Mucosa of descending colon (tissue), 3 donors: Measurements from ENCODE around the gene ZDHHC11B. TPM values are rescaled to one million over a fixed set of nuclear protein-coding genes. Genes with fewer than 3 reads are reported as not detected.

Experiments used
- ATAC-seq: fragments of 200-7000 bp; cut with Tn5 transposase; one replicate; pipeline ENCODE4 v1.9.1; 2020; ENCODE audit warnings: mild to moderate bottlenecking, moderate library complexity
- DNase-seq, 3 donors: peaks; one replicate each; pipeline ENCODE4 v3.0.0-alpha.2; 2020
- H3K36me3 ChIP-seq: fragments of 200-600 bp; one replicate; pipeline ENCODE4 v1.8.0; 2021; ENCODE audit warnings: low read depth, mild to moderate bottlenecking
- H3K4me1 ChIP-seq: fragments of 200-600 bp; one replicate; pipeline ENCODE4 v1.8.0; 2021; ENCODE audit warnings: low read depth, mild to moderate bottlenecking
- H3K4me3 ChIP-seq: fragments of 200-600 bp; one replicate; pipeline ENCODE4 v1.8.0; 2021; ENCODE audit warnings: mild to moderate bottlenecking
- H3K9me3 ChIP-seq: fragments of 200-600 bp; one replicate; pipeline ENCODE4 v1.8.0; 2021; ENCODE audit warnings: mild to moderate bottlenecking
- intact Hi-C, 2 donors: fragments of 100-400 bp; cut with DNase I in 1 of 2; cut with micrococcal nuclease in 1 of 2; formaldehyde crosslinking; loops; one replicate each; pipeline versions ENCODE4 v1.11.0 to v1.11.1; 2022; cut with DNase I, micrococcal nuclease
- total RNA-seq, 3 donors: library from RNA; stranded (reverse); fragmentation: NEBNext Ultra II Directional in 2 of 3; extraction: Animal tissue kit (Norgen Biotek cat#: 25700) in 2 of 3; gene quantifications; one replicate each; pipeline versions ENCODE4 v1.2.1 to v1.2.4, GENCODE V29; 2021 to 2023
- TF ChIP-seq, protein P1 (sequence below): fragments of 200-600 bp; IDR thresholded peaks from one replicate; pipeline ENCODE4 v1.8.0; 2022; ENCODE audit warnings: antibody characterized with exemption, mild to moderate bottlenecking
- donor health status: DM: no; HTN: no; CAD: no; lungs with moderate emphysema.
- donor health status: DM: no; HTN: no; CAD: no.
- donor health status: DM: no; HTN: yes; CAD: no.

Gene ZDHHC11B
- total RNA-seq, 3 donors from 2014 or later: 0.41 to 6.4 (median 4.6) TPM

DNA sequence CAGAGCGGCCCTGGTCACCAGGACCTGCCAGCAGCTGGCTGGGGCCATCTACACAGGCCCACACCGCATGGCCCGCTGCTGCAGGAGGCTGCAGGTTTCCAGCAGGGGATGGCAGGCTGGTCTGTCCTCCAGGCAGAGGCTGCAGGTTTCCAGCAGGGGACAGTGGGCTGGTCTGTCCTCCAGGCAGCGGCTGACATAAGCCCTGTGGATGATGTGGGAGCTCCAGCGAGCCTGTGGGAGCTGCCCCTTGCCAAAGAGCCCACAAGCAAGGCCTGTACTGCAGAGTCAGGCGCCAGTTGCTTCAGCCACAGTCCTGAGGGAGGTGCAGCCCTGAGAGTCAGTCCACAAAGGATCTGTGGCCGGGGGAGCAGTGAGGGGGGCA lies 109.9 kb downstream of the ZDHHC11B start:
- no peaks in the 10 kb centered on the region for H3K9me3 ChIP-seq

DNA sequence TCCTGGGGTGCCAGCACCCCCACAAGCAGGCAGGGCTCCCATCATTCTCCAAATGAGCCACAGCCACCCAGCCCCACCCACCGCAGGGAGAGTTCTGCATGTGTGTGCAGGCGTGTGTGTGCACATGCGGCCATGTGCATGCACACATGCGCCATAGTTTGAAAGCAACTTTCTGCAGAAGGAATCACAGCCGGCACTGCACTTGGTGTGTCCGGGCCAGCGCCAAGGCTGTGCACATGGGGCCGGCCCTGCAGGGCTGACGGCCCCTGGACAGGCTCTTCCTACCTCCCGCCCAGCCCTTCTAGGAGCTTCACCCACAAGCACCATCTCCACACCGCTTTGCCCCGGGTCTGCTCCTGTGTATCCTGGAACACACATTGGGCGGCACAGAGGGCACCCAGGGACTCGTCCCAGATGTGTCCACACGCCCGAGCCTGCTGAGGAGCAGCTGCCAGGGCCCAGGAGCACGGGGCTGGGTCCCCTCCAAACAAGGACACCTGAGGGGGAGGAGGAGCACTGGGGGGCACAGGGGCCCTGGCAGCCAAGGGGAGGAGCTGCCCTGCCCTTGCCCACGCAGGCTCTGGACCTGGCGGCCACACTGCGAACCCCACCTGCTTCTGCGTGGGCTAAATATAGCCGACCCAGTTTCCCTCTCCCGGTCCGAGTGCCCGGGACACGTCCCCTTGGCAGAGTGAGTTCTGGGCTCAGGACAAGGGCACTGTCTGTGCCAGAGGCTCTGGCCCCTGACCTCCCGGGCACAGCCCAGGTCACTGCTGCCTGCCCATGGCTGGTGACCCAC lies 110.5 kb downstream of the ZDHHC11B start:
- ATAC-seq (no peak), DNase-seq (no peak)
- TF ChIP-seq, protein P1, sequence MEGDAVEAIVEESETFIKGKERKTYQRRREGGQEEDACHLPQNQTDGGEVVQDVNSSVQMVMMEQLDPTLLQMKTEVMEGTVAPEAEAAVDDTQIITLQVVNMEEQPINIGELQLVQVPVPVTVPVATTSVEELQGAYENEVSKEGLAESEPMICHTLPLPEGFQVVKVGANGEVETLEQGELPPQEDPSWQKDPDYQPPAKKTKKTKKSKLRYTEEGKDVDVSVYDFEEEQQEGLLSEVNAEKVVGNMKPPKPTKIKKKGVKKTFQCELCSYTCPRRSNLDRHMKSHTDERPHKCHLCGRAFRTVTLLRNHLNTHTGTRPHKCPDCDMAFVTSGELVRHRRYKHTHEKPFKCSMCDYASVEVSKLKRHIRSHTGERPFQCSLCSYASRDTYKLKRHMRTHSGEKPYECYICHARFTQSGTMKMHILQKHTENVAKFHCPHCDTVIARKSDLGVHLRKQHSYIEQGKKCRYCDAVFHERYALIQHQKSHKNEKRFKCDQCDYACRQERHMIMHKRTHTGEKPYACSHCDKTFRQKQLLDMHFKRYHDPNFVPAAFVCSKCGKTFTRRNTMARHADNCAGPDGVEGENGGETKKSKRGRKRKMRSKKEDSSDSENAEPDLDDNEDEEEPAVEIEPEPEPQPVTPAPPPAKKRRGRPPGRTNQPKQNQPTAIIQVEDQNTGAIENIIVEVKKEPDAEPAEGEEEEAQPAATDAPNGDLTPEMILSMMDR: no peak
- H3K9me3 ChIP-seq: no peaks in the 10 kb centered on the region
- H3K36me3 ChIP-seq: no peaks in the 10 kb centered on the region
- peaks cover 33% of the 10 kb centered on the region for H3K4me1 ChIP-seq
- no peak overlapping the region for H3K4me3 ChIP-seq
- intact Hi-C loops: loop anchor here in 1 of 2 donors (5.0 kb wide), 1 partner anchor 228 kb away; no protein-coding TSS in a partner anchor

More for the DNA sequence above, 109.9 kb downstream of the ZDHHC11B start:
- ATAC-seq (no peak), DNase-seq (no peak)
- intact Hi-C loops: loop anchor here in 1 of 2 donors (5.0 kb wide), 1 partner anchor 228 kb away; no protein-coding TSS in a partner anchor
- Histone ChIP-seq H3K4me3 (no peak overlapping the region), H3K36me3 (no peaks in the 10 kb centered on the region), H3K4me1 (peaks cover 33% of the 10 kb centered on the region)
- TF ChIP-seq, protein P1: no peak

DNA sequence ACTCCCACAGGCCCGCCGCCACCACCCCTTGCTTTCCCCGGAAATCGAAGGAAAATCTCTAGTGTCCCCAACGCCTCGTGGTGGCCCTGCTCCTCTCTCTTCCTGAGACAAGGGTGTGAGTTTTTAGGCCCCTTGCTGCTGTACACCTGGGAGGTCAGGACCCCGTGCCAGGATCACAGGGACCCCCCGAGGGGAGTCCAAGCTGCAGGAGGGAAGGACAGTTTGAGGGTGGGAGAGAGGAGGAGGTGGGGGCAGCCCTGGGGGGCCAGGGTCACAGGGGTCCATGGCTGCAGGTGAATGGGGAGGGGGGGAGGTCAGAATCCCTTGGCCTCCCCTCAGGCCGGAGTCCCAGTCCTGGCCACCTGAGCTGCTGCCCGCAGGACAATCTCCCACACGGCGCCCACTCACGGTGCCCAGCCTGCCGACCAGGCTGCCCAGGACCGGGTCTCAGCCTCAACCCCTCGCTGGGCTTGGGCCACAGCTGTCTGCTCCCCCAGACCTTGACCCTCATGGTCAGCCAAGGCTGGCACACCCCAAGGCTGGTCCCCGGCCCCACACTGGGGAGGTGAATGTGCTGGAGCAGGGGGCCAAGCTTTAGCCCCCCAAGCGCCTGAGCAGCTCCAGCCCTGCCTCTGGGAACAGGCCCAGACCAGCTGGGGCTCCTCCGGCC lies 111.2 kb downstream of the ZDHHC11B start:
- H3K36me3 ChIP-seq: no peaks in the 10 kb centered on the region
- H3K4me3 ChIP-seq: no peak overlapping the region
- no peaks in the 10 kb centered on the region for H3K9me3 ChIP-seq
- DNase-seq (no peak), ATAC-seq (no peak)
- H3K4me1 ChIP-seq: peaks cover 33% of the 10 kb centered on the region
- intact Hi-C loops: loop anchor here in 1 of 2 donors (5.0 kb wide), 1 partner anchor 229 kb away; no protein-coding TSS in a partner anchor
- TF ChIP-seq, protein P1: no peak

DNA sequence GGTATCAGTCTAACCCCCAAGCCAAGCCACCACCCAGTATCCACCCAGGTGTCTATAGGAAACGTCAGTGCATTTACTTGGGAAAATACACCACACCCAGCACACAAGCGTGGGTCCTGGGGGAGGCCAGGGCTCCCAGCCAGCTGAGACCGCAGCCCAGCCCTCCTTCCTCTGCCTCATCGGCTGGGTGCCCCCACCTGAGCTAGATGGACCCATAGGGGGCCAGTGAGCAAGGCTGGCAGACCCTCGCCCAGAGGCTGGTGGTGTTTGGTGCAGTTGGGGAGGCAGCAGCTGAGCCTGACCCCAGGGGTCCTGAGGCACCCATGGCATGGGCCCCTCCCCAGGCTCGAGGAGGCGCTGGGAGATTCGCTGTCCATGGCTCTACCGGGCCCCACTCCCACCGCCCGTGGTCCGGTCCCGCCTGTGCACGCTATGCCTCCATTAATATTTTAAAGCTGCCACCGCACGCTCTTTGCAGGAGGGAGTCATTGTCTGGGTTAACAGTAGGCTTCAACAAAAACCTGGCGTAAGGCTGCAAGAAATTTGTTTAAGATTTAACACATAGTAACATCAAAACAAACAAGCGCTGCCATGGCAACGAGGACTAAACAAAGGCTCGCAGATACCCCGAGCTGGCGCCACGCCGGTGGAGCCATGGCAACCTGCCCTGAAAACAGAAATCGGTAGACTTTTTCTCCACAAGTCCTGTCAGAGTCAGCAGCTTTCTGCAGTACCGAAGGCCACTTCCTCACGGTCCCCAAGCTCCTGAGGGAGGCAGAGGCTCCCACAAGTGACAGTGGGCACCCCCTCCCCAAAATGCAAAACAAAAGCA lies 112.0 kb downstream of the ZDHHC11B start:
- ATAC-seq (peak; percentile 68), DNase-seq (peak; percentile 77 to 79 (median 78))
- H3K9me3 ChIP-seq: no peaks in the 10 kb centered on the region
- TF ChIP-seq, protein P1: no peak
- H3K4me3 ChIP-seq: no peak overlapping the region
- H3K4me1 ChIP-seq: peaks cover 33% of the 10 kb centered on the region
- no peaks in the 10 kb centered on the region for H3K36me3 ChIP-seq
- intact Hi-C loops: loop anchor here in 1 of 2 donors (5.0 kb wide), 1 partner anchor 230 kb away; no protein-coding TSS in a partner anchor
